ENCODE results near the gene ARHGEF37.
"Not testable (repeated sequence)": the region's sequence is repeated elsewhere in the genome, so short reads cannot be mapped to it uniquely, and the experiment has no call there.

Gene ARHGEF37

GRCh38 chr5:149645725-149646124 lies 64.4 kb downstream of the ARHGEF37 start:
- DNase-seq (ENCODE audit: low spot score) = no peak
- no peak for FAIRE-seq

- no peak for DNase-seq (ENCODE audit: low spot score)
- no peak for FAIRE-seq
Observed at GRCh38 chr5:149646564-149646963, 65.3 kb downstream of the ARHGEF37 start.

DNA sequence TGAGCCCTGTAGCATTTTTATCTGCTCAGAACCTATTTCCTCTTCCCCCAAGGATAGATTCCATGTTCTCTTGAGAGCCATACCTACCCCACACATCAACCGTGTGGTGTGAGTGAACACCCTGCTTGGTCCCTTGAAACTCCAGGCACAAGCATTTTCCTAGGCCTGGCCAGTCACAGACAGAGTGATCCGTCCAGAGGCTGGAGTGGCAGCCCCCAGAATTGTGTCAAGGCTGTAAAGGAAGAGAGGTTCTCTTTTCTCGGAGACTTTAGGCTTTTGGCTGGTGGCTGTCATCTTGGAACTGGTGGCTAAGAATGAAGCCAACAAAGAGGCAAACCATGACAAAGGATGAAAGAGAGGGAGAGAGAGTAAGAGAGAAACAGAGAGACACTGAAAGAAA lies 66.0 kb downstream of the ARHGEF37 start:
- FAIRE-seq (no peak), DNase-seq (ENCODE audit: low spot score) (no peak)

DNA sequence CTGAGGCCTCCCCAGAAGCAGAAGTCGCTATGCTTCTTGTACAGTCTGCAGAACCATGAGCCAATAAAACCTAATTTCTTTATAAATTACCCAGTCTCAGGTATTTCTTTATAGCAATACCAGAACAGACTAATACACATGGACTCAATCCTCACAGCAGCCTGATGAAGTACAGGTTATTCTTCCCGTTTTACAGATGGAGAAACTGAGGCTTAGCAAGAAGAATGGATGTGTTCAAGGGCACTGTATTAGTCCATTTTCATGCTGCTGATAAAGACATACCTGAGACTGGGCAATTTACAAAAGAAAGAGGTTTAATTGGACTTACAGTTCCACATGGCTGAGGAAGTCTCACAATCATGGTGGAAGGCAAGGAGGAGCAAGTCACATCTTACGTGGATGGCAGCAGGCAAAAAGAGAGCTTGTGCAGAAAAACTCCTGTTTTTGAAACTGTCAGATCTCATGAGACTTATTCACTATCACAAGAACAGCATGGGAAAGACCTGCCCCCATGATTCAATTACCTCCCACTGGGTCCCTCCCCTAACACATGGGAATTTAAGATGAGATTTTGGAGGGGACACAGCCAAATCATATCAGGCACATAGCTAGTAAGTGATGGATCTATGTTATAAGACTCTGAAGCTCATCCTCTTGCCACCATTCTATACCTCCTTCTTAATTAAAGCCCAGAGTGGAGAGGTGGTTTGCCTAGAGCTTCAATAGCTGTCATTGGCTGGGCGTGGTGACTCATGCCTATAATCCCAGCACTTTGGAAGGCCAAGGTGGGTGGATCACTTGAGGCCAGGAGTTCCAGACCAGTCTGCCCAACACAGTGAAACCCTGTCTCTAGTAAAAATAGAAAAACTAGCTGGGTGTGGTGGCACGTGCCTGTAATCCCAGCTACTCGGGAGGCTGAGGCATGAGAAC lies 67.4 kb downstream of the ARHGEF37 start:
- not testable (repeated sequence) for FAIRE-seq; DNase-seq (ENCODE audit: low spot score)

- FAIRE-seq; DNase-seq (ENCODE audit: low spot score): not testable (repeated sequence)
Observed at GRCh38 chr5:149649730-149650129, 68.4 kb downstream of the ARHGEF37 start.

DNA sequence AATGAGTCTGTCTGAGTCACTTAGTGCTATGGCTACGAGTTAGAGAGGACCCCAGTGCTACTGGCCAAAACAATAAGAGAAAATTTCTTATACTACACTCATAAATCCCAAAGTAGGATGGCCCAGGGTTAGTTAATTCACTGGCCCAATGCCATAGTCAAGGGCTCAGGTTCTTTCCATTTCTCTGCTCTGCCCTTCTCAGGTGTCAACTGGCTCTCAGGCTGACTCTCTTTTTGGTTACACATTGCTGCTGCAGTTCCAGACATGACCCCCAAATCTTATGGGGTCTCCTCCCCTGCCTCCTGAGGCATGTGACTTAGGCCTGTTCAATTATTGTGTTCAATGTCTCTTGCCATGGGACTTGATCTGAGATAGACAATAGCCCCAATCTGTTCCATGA lies 70.4 kb downstream of the ARHGEF37 start:
- DNase-seq (ENCODE audit: low spot score) (no peak), FAIRE-seq (no peak)

DNA sequence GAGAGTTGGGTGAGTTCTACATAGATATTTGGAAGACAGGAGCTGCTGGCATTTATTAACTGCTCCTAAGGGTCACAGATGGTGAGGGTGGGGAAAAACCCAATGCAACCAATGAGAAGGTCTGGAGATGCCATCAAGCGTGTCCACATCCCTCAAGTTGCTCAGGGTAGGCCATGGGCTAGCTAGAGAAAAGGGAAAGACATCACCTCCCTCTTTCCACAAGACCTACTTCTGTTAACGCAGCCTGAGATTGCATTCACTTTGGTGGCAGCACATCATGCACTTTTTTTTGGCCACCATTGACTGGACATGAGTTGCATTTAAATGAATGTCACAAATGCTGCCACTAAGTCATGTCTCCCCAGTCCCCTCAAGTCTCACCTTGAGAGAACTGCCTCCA lies 71.4 kb downstream of the ARHGEF37 start:
- DNase-seq (ENCODE audit: low spot score) (no peak), FAIRE-seq (no peak)

DNA sequence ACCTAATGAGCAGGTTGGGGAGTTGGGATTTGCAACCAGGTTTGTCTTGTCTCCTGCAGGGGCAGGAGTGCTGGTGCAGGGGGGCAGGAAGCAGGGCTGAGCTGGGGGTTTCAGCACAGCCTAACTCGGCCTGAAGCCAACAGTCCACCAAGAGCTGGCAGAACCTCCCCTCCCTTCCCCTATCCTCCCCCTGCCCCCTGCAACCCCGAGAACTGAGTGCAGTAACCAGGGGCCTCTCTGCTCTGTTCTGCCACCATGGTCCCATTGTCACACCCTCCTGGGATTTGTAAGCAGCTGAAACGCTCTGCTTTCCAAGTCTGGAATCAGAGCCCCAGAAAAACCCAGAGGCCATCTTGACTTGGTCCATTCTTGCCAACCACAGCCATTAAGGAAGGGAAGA lies 72.9 kb downstream of the ARHGEF37 start:
- DNase-seq (ENCODE audit: low spot score) = no peak
- FAIRE-seq = no peak

- DNase-seq (ENCODE audit: low spot score) (no peak), FAIRE-seq (no peak)
Observed at GRCh38 chr5:149654883-149655505, 73.7 kb downstream of the ARHGEF37 start.

DNA sequence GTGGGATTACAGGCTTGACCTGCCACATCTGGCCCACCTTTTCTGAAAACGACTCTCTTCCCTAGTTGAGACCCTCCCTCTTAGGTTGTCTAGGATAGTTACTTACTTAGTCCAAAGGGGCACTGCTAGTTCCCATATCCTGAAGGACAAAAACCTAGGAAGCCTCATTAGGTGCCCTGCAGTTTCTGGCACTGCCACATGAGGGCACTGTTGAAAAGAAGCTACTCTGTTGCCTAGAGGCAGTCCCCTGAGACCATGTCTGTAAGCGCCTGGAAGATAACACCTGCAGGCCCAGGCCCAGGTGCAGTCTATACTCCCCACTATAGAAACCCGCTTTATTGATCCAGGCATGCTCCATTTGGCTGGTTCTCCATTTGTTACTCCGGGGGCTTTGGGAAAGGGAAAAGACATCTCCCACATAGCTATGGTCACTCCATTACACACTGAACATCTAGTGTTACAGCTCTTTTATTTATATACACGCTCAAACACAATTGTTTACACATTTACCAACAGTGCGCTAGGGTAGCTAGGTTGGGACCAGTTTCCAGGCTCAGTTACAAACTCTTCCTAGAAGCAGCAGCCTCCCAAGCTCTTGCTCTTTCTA lies 75.4 kb downstream of the ARHGEF37 start:
- FAIRE-seq = no peak

GRCh38 chr5:149657324-149657723 lies 76.0 kb downstream of the ARHGEF37 start:
- DNase-seq (ENCODE audit: low spot score) (no peak), FAIRE-seq (no peak)

More for the DNA sequence above, 75.4 kb downstream of the ARHGEF37 start:
- DNase-seq (ENCODE audit: low spot score) = no peak

- no peak for FAIRE-seq
- DNase-seq (ENCODE audit: low spot score) = no peak
Observed at GRCh38 chr5:149658299-149658698, 77.0 kb downstream of the ARHGEF37 start.

- no peak for FAIRE-seq
- no peak for DNase-seq (ENCODE audit: low spot score)
Observed at GRCh38 chr5:149664083-149664482, 82.8 kb downstream of the ARHGEF37 start.

DNA sequence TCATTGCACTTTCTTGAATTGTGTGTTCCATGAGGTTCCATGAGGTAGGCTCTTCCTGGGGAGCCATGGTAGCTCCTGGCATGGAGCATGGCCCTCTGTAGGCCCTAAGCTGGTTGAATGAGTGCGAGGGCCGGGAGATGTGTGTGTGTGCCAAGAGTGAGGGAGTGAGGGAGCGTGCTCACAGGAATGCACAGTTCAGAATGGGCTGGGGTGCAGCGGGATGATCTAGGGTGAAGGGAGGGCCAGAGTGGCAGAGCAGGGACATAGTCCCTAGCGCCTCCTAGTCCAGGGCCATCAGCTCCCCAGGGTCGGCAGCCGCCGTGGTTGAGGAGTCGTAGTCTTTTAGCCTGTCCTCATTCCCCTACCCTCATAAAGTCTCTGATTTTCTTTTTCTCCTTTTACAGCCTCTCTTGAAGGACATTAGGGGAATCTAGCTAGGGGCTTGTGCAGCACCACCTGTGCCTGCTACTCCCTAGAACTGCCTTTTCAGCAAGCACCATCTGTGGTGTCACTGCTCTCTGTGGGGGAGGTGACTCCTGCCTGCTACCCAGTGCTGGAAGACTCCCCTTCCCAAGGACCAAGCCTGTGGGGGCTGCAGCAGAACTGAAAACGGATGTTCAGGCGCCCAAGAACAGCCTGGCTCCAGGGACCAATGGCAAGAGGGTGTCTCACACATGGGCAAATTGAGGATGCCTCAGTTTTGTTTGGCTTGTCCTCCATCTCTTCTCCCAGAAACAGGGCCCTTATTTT lies 83.5 kb downstream of the ARHGEF37 start:
- DNase-seq (ENCODE audit: low spot score) (no peak), FAIRE-seq (no peak)

DNA sequence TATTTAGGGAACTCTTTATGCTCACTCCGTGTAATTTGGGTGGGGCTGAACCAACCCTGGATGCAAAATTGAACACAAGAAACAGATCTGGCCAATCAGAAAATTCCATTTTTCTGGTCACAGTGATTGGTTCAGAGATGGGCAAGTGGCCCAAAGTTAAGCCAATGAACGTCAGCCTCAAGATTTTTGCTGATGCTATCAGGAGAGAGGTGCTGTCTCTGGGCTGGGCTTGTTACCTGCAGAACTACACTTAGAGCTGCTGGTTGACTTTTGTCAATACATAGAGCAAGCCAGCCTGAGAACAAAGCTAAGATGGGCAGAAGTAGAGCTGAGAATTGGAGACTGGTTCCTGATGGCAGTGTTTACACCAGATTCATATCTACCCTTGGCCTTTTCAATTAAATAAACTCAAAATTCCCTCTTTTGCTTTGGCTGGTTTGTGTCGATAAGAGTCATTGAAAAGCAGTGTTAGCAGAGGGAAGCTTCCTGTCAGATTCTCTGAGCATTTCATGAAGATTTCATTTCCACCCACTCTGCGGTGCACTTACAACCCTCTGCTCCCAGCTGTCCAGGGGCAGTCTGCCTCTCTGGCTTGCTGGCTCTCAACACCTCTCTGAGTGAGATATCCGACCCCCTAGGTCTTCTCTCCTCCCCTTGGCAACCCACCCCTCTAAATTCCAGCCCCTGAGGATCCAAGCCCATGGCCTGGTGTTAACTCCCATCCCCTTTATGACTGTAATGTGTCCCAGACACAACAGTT lies 84.3 kb downstream of the ARHGEF37 start:
- FAIRE-seq (no peak), DNase-seq (ENCODE audit: low spot score) (no peak)

GRCh38 chr5:149666212-149666852 lies 85.0 kb downstream of the ARHGEF37 start:
- no peak for DNase-seq (ENCODE audit: low spot score)
- FAIRE-seq = no peak

DNA sequence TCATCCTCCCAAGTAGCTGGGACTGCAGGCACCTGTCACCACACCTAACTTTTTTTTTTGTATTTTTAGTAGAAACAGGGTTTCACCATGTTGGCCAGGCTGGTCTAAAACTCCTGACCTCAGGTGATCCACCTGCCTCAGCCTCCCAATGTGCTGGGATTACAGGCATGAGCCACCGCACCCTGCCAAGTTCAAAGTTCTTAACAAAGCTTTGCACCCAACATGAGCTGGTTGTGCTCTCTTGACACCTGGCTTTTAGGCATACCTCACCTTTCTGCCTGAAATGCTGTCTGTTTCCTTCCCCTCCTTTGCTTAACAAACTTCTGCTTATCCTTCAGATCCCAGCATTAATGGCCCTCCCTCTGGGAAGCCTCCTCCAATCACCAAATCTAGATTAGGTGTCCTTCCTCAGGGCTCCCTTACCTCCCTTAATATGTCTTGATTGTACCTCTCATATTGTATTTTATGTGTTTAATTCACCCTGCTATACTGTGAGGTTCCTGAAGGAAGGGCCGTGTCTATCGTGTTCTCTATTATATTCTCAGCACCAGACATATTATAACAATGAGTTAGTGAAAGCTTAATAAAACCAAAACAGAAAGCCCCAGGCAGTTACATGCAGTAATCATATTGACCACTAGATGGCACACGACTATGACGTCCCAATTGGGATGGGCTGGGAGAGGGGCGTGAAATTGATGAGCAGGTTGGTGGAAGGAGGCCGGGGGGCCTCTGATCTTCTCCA lies 86.0 kb downstream of the ARHGEF37 start:
- DNase-seq (ENCODE audit: low spot score) (no peak), FAIRE-seq (no peak)

DNA sequence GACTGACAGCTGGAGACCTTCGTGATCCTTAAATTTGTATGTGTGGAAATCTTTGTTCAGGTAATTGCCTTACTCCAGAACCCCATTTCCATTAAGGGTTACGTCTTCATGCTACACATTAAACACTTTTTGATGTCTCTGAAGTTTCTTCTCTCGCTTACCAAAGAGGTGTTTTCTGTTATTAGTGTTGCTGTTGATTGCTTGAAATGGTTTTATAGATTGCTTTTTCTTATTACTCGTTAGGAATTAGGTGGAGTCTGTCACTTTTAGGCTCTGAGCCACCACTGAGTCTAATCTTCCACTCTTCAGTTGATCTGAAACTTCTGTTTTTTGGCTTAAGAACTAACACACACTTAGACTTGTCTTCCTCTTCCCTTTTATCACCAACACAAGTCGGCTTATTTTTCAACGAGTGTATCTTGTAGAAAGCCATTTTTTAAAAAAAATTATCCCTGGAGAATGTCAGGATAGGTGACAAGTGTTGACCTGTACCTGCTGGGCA lies 86.6 kb downstream of the ARHGEF37 start:
- FAIRE-seq (no peak), DNase-seq (ENCODE audit: low spot score) (no peak)

DNA sequence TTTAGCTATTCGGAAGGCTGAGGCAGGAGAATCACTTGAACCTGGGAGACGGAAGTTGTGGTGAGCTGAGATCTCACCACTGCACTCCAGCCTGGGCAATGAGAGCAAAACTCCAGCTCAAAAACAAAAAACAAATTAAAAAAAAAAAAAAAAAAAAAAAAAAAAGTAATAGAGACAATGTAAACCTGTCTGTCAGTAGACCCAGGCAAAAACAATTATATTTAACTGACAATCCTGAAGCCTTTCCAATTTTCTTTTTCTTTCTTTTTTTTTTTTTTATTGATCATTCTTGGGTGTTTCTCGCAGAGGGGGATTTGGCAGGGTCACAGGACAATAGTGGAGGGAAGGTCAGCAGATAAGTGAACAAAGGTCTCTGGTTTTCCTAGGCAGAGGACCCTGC lies 88.0 kb downstream of the ARHGEF37 start:
- FAIRE-seq = not testable (repeated sequence)

More for the DNA sequence above, 88.0 kb downstream of the ARHGEF37 start:
- DNase-seq (ENCODE audit: low spot score) = not testable (repeated sequence)
